Activated naive CD4-positive, alpha-beta T cell treated with anti-CD3 and anti-CD28 coated beads, Interleukin-2, amount 50 U/mL, for 16 hours (primary cell): ENCODE measurements around the gene RFNG.

ENCODE experiments used
- DNase-seq: peaks from one replicate; pipeline ENCODE4 v3.0.0-alpha.2; 2020

RFNG gene

GRCh38 chr17:82077617-82078358, 26.2 kb upstream of the RFNG start:
- no peak for DNase-seq

- no peak for DNase-seq
Measured at GRCh38 chr17:82076785-82077591, 25.4 kb upstream of the RFNG start.

- DNase-seq: no peak
Measured at GRCh38 chr17:82076018-82076784, 24.6 kb upstream of the RFNG start.

GRCh38 chr17:82073446-82073845, 21.8 kb upstream of the RFNG start:
- DNase-seq: no peak

GRCh38 chr17:82072827-82073226, 21.2 kb upstream of the RFNG start:
- no peak for DNase-seq

GRCh38 chr17:82070611-82071010, 19.0 kb upstream of the RFNG start:
- no peak for DNase-seq

- DNase-seq: peak; percentile 71
Measured at GRCh38 chr17:82065638-82066303, 14.2 kb upstream of the RFNG start, which contains the start of gene DUS1L. Gene DUS1L, minus strand, starts transcription at chr17:82065804. Its CDS starts 745 bp downstream, at chr17:82065059.

- DNase-seq: peak; percentile 53
Measured at GRCh38 chr17:82065193-82065637, 13.6 kb upstream of the RFNG start.

- DNase-seq: no peak
Measured at GRCh38 chr17:82064433-82065192, 13.0 kb upstream of the RFNG start.

GRCh38 chr17:82063424-82064415, 12.1 kb upstream of the RFNG start:
- DNase-seq: no peak

- DNase-seq: no peak
Measured at GRCh38 chr17:82062984-82063368, 11.4 kb upstream of the RFNG start.

- no peak for DNase-seq
Measured at GRCh38 chr17:82062076-82062983, 10.7 kb upstream of the RFNG start.

- no peak for DNase-seq
Measured at GRCh38 chr17:82061047-82061925, 9.7 kb upstream of the RFNG start.

- no peak for DNase-seq
Measured at GRCh38 chr17:82060614-82061013, 9.0 kb upstream of the RFNG start.

GRCh38 chr17:82060001-82060380, 8.4 kb upstream of the RFNG start:
- no peak for DNase-seq

- no peak for DNase-seq
Measured at GRCh38 chr17:82059272-82060000, 7.8 kb upstream of the RFNG start.

GRCh38 chr17:82058855-82059249, 7.2 kb upstream of the RFNG start:
- DNase-seq: no peak
